Suprapubic skin (tissue), 3 donors: ENCODE results near the gene ABCA8.

Experiments used
- POLR2AphosphoS5 ChIP-seq, 3 donors: sonication (generic); formaldehyde crosslinking; IDR thresholded peaks; one replicate each; pipeline ENCODE4 v1.6.1; 2017; ENCODE audit warnings: antibody characterized with exemption in 3 of 3
- TF ChIP-seq, protein P1 (sequence below), 2 donors: fragments of 200-600 bp in 1 of 2; fragments of 450-650 bp in 1 of 2; sonication (generic) in 1 of 2; IDR thresholded peaks; one replicate each; pipeline ENCODE4 v1.5.1; 2016 to 2019; ENCODE audit warnings: antibody characterized with exemption in 2 of 2, mild to moderate bottlenecking in 1 of 2, moderate library complexity in 1 of 2

DNA sequence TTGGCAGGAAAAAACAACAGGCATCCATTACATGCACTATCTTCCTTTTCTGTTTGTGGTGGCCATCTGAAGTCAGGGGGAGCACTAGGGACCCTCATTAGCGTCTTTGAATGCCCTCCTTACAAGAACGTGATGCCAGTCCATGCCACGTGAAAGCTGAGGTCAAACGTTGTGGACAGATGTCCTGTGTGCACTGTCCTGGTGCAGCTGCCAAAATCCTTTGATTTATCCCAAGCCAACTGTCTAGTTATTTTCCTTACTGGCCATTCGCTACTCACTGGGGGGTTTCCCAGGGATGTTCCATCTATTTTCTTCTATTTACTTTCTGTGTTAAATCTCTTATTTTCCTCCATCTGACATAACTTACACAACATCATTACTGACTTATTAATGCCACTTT is 135.7 kb downstream of the ABCA8 start:
- TF ChIP-seq, protein P1, sequence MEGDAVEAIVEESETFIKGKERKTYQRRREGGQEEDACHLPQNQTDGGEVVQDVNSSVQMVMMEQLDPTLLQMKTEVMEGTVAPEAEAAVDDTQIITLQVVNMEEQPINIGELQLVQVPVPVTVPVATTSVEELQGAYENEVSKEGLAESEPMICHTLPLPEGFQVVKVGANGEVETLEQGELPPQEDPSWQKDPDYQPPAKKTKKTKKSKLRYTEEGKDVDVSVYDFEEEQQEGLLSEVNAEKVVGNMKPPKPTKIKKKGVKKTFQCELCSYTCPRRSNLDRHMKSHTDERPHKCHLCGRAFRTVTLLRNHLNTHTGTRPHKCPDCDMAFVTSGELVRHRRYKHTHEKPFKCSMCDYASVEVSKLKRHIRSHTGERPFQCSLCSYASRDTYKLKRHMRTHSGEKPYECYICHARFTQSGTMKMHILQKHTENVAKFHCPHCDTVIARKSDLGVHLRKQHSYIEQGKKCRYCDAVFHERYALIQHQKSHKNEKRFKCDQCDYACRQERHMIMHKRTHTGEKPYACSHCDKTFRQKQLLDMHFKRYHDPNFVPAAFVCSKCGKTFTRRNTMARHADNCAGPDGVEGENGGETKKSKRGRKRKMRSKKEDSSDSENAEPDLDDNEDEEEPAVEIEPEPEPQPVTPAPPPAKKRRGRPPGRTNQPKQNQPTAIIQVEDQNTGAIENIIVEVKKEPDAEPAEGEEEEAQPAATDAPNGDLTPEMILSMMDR (IDR thresholded peaks at IDR 0.05): no peak
- TF ChIP-seq POLR2AphosphoS5 (IDR thresholded peaks at IDR 0.05): no peak
